Ovary (tissue), 9 donors: Measurements from ENCODE around the gene SUMO3. TPM values are rescaled to one million over a fixed set of nuclear protein-coding genes. Genes with fewer than 3 reads are reported as not detected.

Experiments used
- DNase-seq, 5 donors: peaks; one replicate each; pipeline ENCODE4 v3.0.0-alpha.2; 2019 to 2020
- H3K27ac ChIP-seq, 2 donors: fragments of 200-600 bp; one replicate each; pipeline versions ENCODE4 v1.5.1 to v1.8.0; 2019 to 2022
- H3K27me3 ChIP-seq: fragments of 200-600 bp; one replicate; pipeline ENCODE4 v1.8.0; 2022
- H3K36me3 ChIP-seq: fragments of 200-600 bp; sonication (generic); one replicate; pipeline ENCODE4 v1.5.1; 2019
- H3K4me1 ChIP-seq: one replicate; pipeline ENCODE4 v1.8.1; 2013; ENCODE audit warnings: mild to moderate bottlenecking, moderate library complexity; ENCODE audit not compliant: insufficient read depth
- H3K4me3 ChIP-seq: fragments of 200-600 bp; sonication (generic); one replicate; pipeline ENCODE4 v1.5.1; 2017
- H3K9me3 ChIP-seq, 2 donors: fragments of 200-600 bp in 1 of 2; sonication (generic) in 1 of 2; one replicate each; pipeline versions ENCODE4 v1.5.1 to v1.8.1; 2013 to 2019; ENCODE audit warnings: mild to moderate bottlenecking in 1 of 2, moderate library complexity in 1 of 2
- CTCF ChIP-seq, 3 donors: fragments of 450-650 bp in 2 of 3; fragments of 200-600 bp in 1 of 3; IDR thresholded peaks; one replicate each; pipeline versions ENCODE4 v1.5.1 to v1.8.0; 2016 to 2022; ENCODE audit warnings: antibody characterized with exemption in 3 of 3, mild to moderate bottlenecking in 1 of 3
- EP300 ChIP-seq: sonication (generic); formaldehyde crosslinking; IDR thresholded peaks from one replicate; pipeline ENCODE4 v1.6.1; 2017; ENCODE audit warnings: antibody characterized with exemption
- POLR2A ChIP-seq: fragments of 450-650 bp; IDR thresholded peaks from one replicate; pipeline ENCODE4 v1.6.1; 2017; ENCODE audit warnings: antibody characterized with exemption, mild to moderate bottlenecking, moderate library complexity
- WGBS, 3 donors: extraction: QIAGEN DNeasy Blood & Tissue Kit in 1 of 3; methylation state at CpG; one replicate each; pipeline versions ENCODE4 v1.1.5 to v1.1.7; 2013 to 2017; 5-methylcytosine and 5-hydroxymethylcytosine counted together
- intact Hi-C, 4 donors: fragments of 100-400 bp; cut with DNase I; formaldehyde crosslinking; loops; one replicate each; pipeline versions ENCODE4 v1.11.0 to v1.15.1; 2022 to 2023
- polyA plus RNA-seq, 2 donors: library from polyadenylated mRNA; stranded (reverse); fragments of 200-250 nt in 1 of 2; fragments of 350-450 nt in 1 of 2; fragmentation: Illumina TruSeq in 1 of 2; extraction: RNeasy Lipid Tissue Mini Kit (QIAGEN cat#74804) in 1 of 2; gene quantifications; one replicate each; pipeline ENCODE4 v1.2.3, GENCODE V29; 2013 to 2014
- total RNA-seq, 7 donors: library from RNA; depleted of rRNA in 2 of 7; stranded (reverse); fragments of >200 nt in 2 of 7; fragmentation: NEBNext Ultra II Directional in 3 of 7; extraction: Animal tissue kit (Norgen Biotek cat#: 25700) in 3 of 7; gene quantifications; one replicate each; pipeline versions ENCODE4 v1.1.0 to v1.2.4, GENCODE V29; 2016 to 2023
- donor health status: DM: no; HTN: no; CAD: no; lungs with moderate emphysema.
- donor health status: DM: no; HTN: no; CAD: no.
- donor health status: Bipolar disorder and iron deficiency.
- donor health status: DM: yes; HTN: yes; CAD: no.
- donor health status: DM: no; HTN: no; CAD: no.
- donor health status: DM: yes; HTN: yes; CAD: no.

The SUMO3 gene
- total and polyA plus RNA-seq, 9 donors: 45.3 to 108 (median 74.3) TPM

DNA sequence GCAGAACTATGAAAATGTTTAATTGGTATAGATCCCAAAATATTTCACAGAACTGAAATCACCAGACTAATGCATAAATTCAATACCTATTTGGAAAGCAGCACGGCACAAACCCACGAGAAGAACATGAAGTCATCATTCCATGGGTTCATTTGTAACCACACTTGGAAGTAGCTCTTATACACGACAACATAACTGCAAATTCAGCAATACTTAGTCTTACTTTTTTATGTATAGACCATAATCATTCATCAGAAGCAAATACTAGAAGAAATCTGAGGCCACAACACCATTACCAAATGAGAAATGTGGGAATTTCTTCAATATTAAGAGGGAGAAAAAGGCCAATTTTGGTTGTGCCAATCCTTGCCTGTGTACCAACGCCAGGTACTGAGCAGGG lies 12.0 kb downstream of the SUMO3 start:
- H3K4me1 ChIP-seq: peaks cover 3% of the 10 kb centered on the region
- no peaks in the 10 kb centered on the region for H3K36me3 ChIP-seq
- H3K9me3 ChIP-seq: no peaks in the 10 kb centered on the region
- TF ChIP-seq EP300: no peak
- no peak for TF ChIP-seq CTCF (IDR thresholded peaks at IDR 0.05)
- H3K27ac ChIP-seq: no peak overlapping the region
- 82 to 87% (median 84%) methylated on average over 4 of the region's 4 CpGs for WGBS, 3 donors
- no peaks in the 10 kb centered on the region for H3K27me3 ChIP-seq
- intact Hi-C loops: loop anchor here in 1 of 4 donors (10.0 kb wide), 1 partner anchor 471 kb away; the partner anchor contains the start of gene CFAP410
- no peak for DNase-seq
- no peak overlapping the region for H3K4me3 ChIP-seq

- H3K27ac ChIP-seq: no peak overlapping the region
- H3K9me3 ChIP-seq: no peaks in the 10 kb centered on the region
- H3K4me1 ChIP-seq: peaks cover 3% of the 10 kb centered on the region
- 79 to 85% (median 80%) methylated on average over 4 of the region's 4 CpGs for WGBS, 3 donors
- no peaks in the 10 kb centered on the region for H3K36me3 ChIP-seq
- no peaks in the 10 kb centered on the region for H3K27me3 ChIP-seq
- H3K4me3 ChIP-seq: no peak overlapping the region
- intact Hi-C loops: loop anchor here in 1 of 4 donors (10.0 kb wide), 1 partner anchor 470 kb away; the partner anchor contains the start of gene CFAP410
- DNase-seq: no peak
- no peak for TF ChIP-seq CTCF (IDR thresholded peaks at IDR 0.05)
- TF ChIP-seq EP300: no peak
- TF ChIP-seq POLR2A: no peak
Observed at GRCh38 chr21:44805226-44805625, 12.6 kb downstream of the SUMO3 start.

GRCh38 chr21:44804762-44805161 lies 13.1 kb downstream of the SUMO3 start:
- Histone ChIP-seq H3K27ac (no peak overlapping the region), H3K9me3 (no peaks in the 10 kb centered on the region), H3K4me1 (peaks cover 3% of the 10 kb centered on the region), H3K27me3 (no peaks in the 10 kb centered on the region), H3K4me3 (no peak overlapping the region), H3K36me3 (no peaks in the 10 kb centered on the region)
- intact Hi-C loops: loop anchor here in 1 of 4 donors (10.0 kb wide), 1 partner anchor 470 kb away; the partner anchor contains the start of gene CFAP410
- 75 to 80% (median 79%) methylated on average over 6 of the region's 6 CpGs for WGBS, 3 donors
- no peak for DNase-seq
- TF ChIP-seq CTCF (IDR thresholded peaks at IDR 0.05): no peak
- TF ChIP-seq EP300: no peak

DNA sequence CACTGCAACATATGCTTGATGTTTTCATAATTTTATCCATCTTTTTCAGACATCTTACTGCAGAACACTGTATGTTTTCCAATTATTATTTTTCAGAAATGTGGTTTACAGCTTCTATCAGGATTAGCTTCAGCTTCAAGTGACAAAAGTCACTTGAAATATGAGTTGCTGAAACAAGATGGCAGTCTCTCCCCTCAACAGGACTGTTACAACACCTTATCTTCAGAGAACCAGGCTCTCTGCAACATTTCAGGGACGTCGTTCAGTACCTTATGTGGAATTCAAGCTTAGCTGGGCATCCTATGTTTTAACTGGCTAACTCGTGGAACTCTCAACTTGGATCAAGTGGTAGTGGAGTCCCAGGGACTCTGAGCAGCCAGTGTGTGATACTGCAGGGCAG lies 14.2 kb downstream of the SUMO3 start:
- WGBS, 3 donors: 37 to 76% (median 45%) methylated on average over 3 of the region's 3 CpGs
- no peak overlapping the region for H3K27ac ChIP-seq
- H3K4me3 ChIP-seq: no peak overlapping the region
- H3K9me3 ChIP-seq: no peaks in the 10 kb centered on the region
- H3K36me3 ChIP-seq: no peaks in the 10 kb centered on the region
- intact Hi-C loops: loop anchor here in 1 of 4 donors (10.0 kb wide), 1 partner anchor 469 kb away; the partner anchor contains the start of gene CFAP410
- TF ChIP-seq CTCF (IDR thresholded peaks at IDR 0.05): no peak
- no peak for TF ChIP-seq POLR2A
- no peak for DNase-seq
- H3K4me1 ChIP-seq: peaks cover 3% of the 10 kb centered on the region
- H3K27me3 ChIP-seq: no peaks in the 10 kb centered on the region
